GM12878 (cell line): ENCODE measurements around the gene THADA. TPM values are rescaled to one million over a fixed set of nuclear protein-coding genes. Genes with fewer than 3 reads are reported as not detected.

Experiments
- ATAC-seq: fragments of 200-7000 bp; cut with Tn5 transposase; 3 replicates; pipeline ENCODE4 v1.9.1; 2020; ENCODE audit warnings: mild to moderate bottlenecking, moderate library complexity
- BruUV-seq: library from RNA; stranded (reverse); fragments of 400-500 nt; replicated peaks from 2 replicates; lab custom pipeline; 2021; lab: Mats Ljungman, UMichigan
- CTCF ChIA-PET: fragments of 300-600 bp; sonication (Branson Sonifier 250); formaldehyde crosslinking; extraction: SDS; loops from one replicate; lab custom pipeline; 2021; ENCODE audit warnings: inconsistent platforms; lab: Yijun Ruan, JAX
- POLR2A ChIA-PET: fragments of 350-600 bp; formaldehyde crosslinking; extraction: SDS; loops from one replicate; lab custom pipeline; 2021; ENCODE audit warnings: inconsistent platforms; lab: Charles Lee
- RAD21 ChIA-PET: fragments of 300-600 bp; sonication (Branson Sonifier 250); formaldehyde crosslinking; loops from one replicate; lab custom pipeline; 2023; ENCODE audit warnings: antibody characterized with exemption; ENCODE audit not compliant: unreplicated experiment; lab: Charles Lee
- SMC1A ChIA-PET: fragments of 300-600 bp; sonication (Branson Sonifier 250); formaldehyde crosslinking; loops from one replicate; lab custom pipeline; 2023; ENCODE audit not compliant: unreplicated experiment, uncharacterized antibody; lab: Charles Lee
- DNase-seq: peaks from one replicate; pipeline ENCODE4 v3.0.0-alpha.2; 2011; ENCODE audit warnings: low read depth, low spot score
- FAIRE-seq: peaks from 3 replicates; lab custom pipeline; 2011; peaks lifted over from hg19 to GRCh38; lab: Jason Lieb, UNC
- H2AFZ ChIP-seq: 2 replicates; pipeline ENCODE4 v1.6.0; 2011; ENCODE audit warnings: low read depth, low read length, control low read depth; ENCODE audit not compliant: control insufficient read depth
- H3K27ac ChIP-seq: 2 replicates; pipeline ENCODE4 v1.5.1; 2011; ENCODE audit warnings: control low read depth; ENCODE audit not compliant: control insufficient read depth, insufficient read depth
- H3K27me3 ChIP-seq, 2 experiments: replicated peaks in 1 of 2; 2 replicates each; pipeline versions ENCODE4 v1.6.0 to v1.6.1; 2011; ENCODE audit warnings: low read length in 1 of 2; ENCODE audit not compliant: control insufficient read depth in 2 of 2, insufficient read depth in 2 of 2
- H3K36me3 ChIP-seq, 2 experiments: 2 replicates each; pipeline ENCODE4 v1.5.1; 2011; ENCODE audit warnings: low read length in 1 of 2; ENCODE audit not compliant: control insufficient read depth in 2 of 2, insufficient read depth in 2 of 2
- H3K4me1 ChIP-seq: 2 replicates; pipeline ENCODE4 v1.6.1; 2011; ENCODE audit warnings: mild to moderate bottlenecking, low read length, moderate library complexity, mixed read lengths; ENCODE audit not compliant: control insufficient read depth, insufficient read depth
- H3K4me2 ChIP-seq: 2 replicates; pipeline ENCODE4 v1.6.0; 2011; ENCODE audit warnings: control low read depth; ENCODE audit not compliant: control insufficient read depth, insufficient read depth
- H3K4me3 ChIP-seq: fragments of 200-600 bp; sonication (generic); 2 replicates; pipeline ENCODE4 v1.5.1; 2016
- H3K79me2 ChIP-seq: 2 replicates; pipeline ENCODE4 v1.6.0; 2011; ENCODE audit warnings: low read length; ENCODE audit not compliant: control insufficient read depth, insufficient read depth
- H3K9ac ChIP-seq: 2 replicates; pipeline ENCODE4 v1.8.0; 2011; ENCODE audit warnings: low read length, control low read depth, mixed read lengths; ENCODE audit not compliant: control insufficient read depth, insufficient read depth
- H3K9me3 ChIP-seq: replicated peaks from 3 replicates; pipeline ENCODE4 v1.5.1; 2011; ENCODE audit warnings: mild to moderate bottlenecking, low read length; ENCODE audit not compliant: control insufficient read depth, insufficient read depth
- H4K20me1 ChIP-seq: 2 replicates; pipeline ENCODE4 v1.6.0; 2011; ENCODE audit not compliant: control insufficient read depth, insufficient read depth
- CBX3 ChIP-seq: fragments of 200-600 bp; sonication (generic); IDR thresholded peaks from 2 replicates; pipeline ENCODE4 v1.6.1; 2016; ENCODE audit warnings: low read depth, borderline replicate concordance
- CEBPB ChIP-seq, 2 experiments: fragments of 150-350 bp in 1 of 2; IDR thresholded peaks; 2 replicates each; pipeline ENCODE4 v1.6.1; 2012 to 2014; ENCODE audit warnings: low read depth in 2 of 2, low read length in 2 of 2, borderline replicate concordance in 1 of 2, inconsistent platforms in 1 of 2
- LARP7 ChIP-seq: fragments of 450-650 bp; IDR thresholded peaks from 2 replicates; pipeline ENCODE4 v1.6.1; 2017; ENCODE audit warnings: mild to moderate bottlenecking
- MXI1 ChIP-seq: fragments of 150-350 bp; IDR thresholded peaks from 2 replicates; pipeline ENCODE4 v1.6.1; 2011; ENCODE audit warnings: low read depth, mild to moderate bottlenecking, inconsistent platforms, low read length, improper control_type of control experiment
- NFXL1 ChIP-seq: fragments of 450-650 bp; IDR thresholded peaks from 2 replicates; pipeline ENCODE4 v1.6.1; 2017; ENCODE audit warnings: antibody characterized with exemption, mild to moderate bottlenecking, borderline replicate concordance
- RCOR1 ChIP-seq: conservative IDR thresholded peaks from 2 replicates; pipeline ENCODE4 v1.6.1; 2012; ENCODE audit warnings: low read depth, low read length, improper control_type of control experiment
- RFX5 ChIP-seq: IDR thresholded peaks from 2 replicates; pipeline ENCODE4 v1.6.1; 2011; ENCODE audit warnings: low read depth, low read length, improper control_type of control experiment
- SMARCA5 ChIP-seq: fragments of 450-650 bp; IDR thresholded peaks from 2 replicates; pipeline ENCODE4 v1.6.1; 2017; ENCODE audit warnings: mild to moderate bottlenecking
- USF2 ChIP-seq: IDR thresholded peaks from 2 replicates; pipeline ENCODE4 v1.6.1; 2011; ENCODE audit warnings: low read depth, low read length, improper control_type of control experiment, borderline replicate concordance
- WRNIP1 ChIP-seq: IDR thresholded peaks from 2 replicates; pipeline ENCODE4 v1.6.1; 2011; ENCODE audit warnings: low read depth, low read length, improper control_type of control experiment, borderline replicate concordance
- ZNF592 ChIP-seq: fragments of 450-650 bp; IDR thresholded peaks from 2 replicates; pipeline ENCODE4 v1.6.1; 2017; ENCODE audit warnings: mild to moderate bottlenecking, moderate library complexity
- WGBS: methylation state at CpG from one replicate; pipeline ENCODE4 v1.1.6; 2016; ENCODE audit warnings: low lambda C conversion rate; ENCODE audit not compliant: insufficient replicate concordance, insufficient coverage; ENCODE audit errors: missing lambda C conversion rate; 5-methylcytosine and 5-hydroxymethylcytosine counted together
- in situ Hi-C: fragments of 300-500 bp; cut with MboI; formaldehyde crosslinking; loops from 9 replicates; pipeline ENCODE4 v1.14.3; 2018; ENCODE audit warnings: mixed read lengths
- intact Hi-C: fragments of 100-400 bp; cut with micrococcal nuclease; formaldehyde crosslinking; loops from one replicate; pipeline ENCODE4 v1.14.2; 2022; ENCODE audit not compliant: unreplicated experiment
- polyA plus RNA-seq, 11 experiments: library from polyadenylated mRNA; depleted of rRNA in 4 of 11; unstranded in 6 of 11; stranded (reverse) in 5 of 11; fragments of >200 nt; fragmentation: Nextera tagmentation in 4 of 11; fragmentation: Illumina TruSeq in 1 of 11; extraction: Ambion mirVana in 4 of 11; extraction: Trizol in 1 of 11; gene quantifications; 1 replicate in 1 of 11; 2 replicates in 10 of 11; pipeline versions ENCODE4 v1.2.1 to v1.2.3, GENCODE V29; 2011 to 2016; ENCODE audit warnings: inconsistent platforms in 2 of 11, missing spikeins in 2 of 11, low read depth in 1 of 11
- total RNA-seq, 4 experiments: library from RNA; depleted of rRNA in 3 of 4; stranded (reverse); fragments of >200 nt in 3 of 4; fragmentation: Illumina TruSeq in 1 of 4; extraction: Trizol in 1 of 4; gene quantifications; 2 replicates each; pipeline versions ENCODE4 v1.2.1 to v1.2.3, GENCODE V29; 2013 to 2021

Gene THADA
- total and polyA plus RNA-seq, 10 of the 15 experiments (the other 5 are each of a cell fraction or from before 2014, with no cell fraction given) = 14.6 to 33.2 (median 23.2) TPM

- no TSS peak for BruUV-seq
- no peak for DNase-seq
- H3K4me1 ChIP-seq = no peaks in the 10 kb centered on the region
- ChIA-PET CTCF (no interaction called here), SMC1A (interaction anchor here (1.3 to 1.8 kb wide), 2 partner anchors 9 to 16 kb away, joined by 3 to 4 read pairs; no protein-coding TSS in a partner anchor), POLR2A (no interaction called here), RAD21 (no interaction called here)
- H3K4me3 ChIP-seq = no peak overlapping the region
- no peaks in the 10 kb centered on the region for H3K36me3 ChIP-seq
- no peaks in the 10 kb centered on the region for H3K27me3 ChIP-seq
- in situ Hi-C loops (no loop called here), intact Hi-C loops (no loop called here)
- no peak for ATAC-seq
- no peaks in the 10 kb centered on the region; the same call in 1 of the 2 replicates for H4K20me1 ChIP-seq
- no peaks in the 10 kb centered on the region for H3K9me3 ChIP-seq
- no peak for TF ChIP-seq MXI1
- no peak for TF ChIP-seq RFX5
- H3K9ac ChIP-seq = no peak overlapping the region
- no peak overlapping the region for H3K4me2 ChIP-seq
- no peak overlapping the region for H2AFZ ChIP-seq
- no peak overlapping the region for H3K27ac ChIP-seq
- no peaks in the 10 kb centered on the region for H3K79me2 ChIP-seq
- 64% methylated on average over 6 of the region's 6 CpGs for WGBS
- FAIRE-seq = no peak
Observed at GRCh38 chr2:43186321-43186678, 409.5 kb downstream of the THADA start.

- Histone ChIP-seq H2AFZ (no peak overlapping the region), H3K27me3 (no peaks in the 10 kb centered on the region), H3K27ac (no peak overlapping the region), H3K4me2 (no peak overlapping the region), H3K4me1 (no peaks in the 10 kb centered on the region), H3K79me2 (no peaks in the 10 kb centered on the region), H3K4me3 (no peak overlapping the region), H3K36me3 (no peaks in the 10 kb centered on the region), H3K9ac (no peak overlapping the region), H4K20me1 (no peaks in the 10 kb centered on the region; the same call in 1 of the 2 replicates), H3K9me3 (no peaks in the 10 kb centered on the region)
- SMC1A ChIA-PET = no interaction called here
- POLR2A ChIA-PET = interaction anchor here (0.6 kb wide), 1 partner anchor 871 kb away, joined by 3 read pairs; no protein-coding TSS in a partner anchor
- TF ChIP-seq SMARCA5 = no peak
- TF ChIP-seq NFXL1 = no peak
- TF ChIP-seq USF2 = no peak
- TF ChIP-seq CEBPB (IDR thresholded peaks at IDR 0.05; ENCODE audit: borderline replicate concordance in 1 of 2, low read depth in 2 of 2, low read length in 2 of 2) = no peak
- TF ChIP-seq LARP7 = no peak
- no peak for TF ChIP-seq ZNF592
- TF ChIP-seq WRNIP1 = no peak
- TF ChIP-seq RCOR1 = no peak
- TF ChIP-seq CBX3 = no peak
- CTCF ChIA-PET = no interaction called here
- FAIRE-seq (no peak), DNase-seq (no peak), ATAC-seq (no peak)
- RAD21 ChIA-PET = no interaction called here
- in situ Hi-C loops = no loop called here
- intact Hi-C loops = no loop called here
- BruUV-seq = no TSS peak
- whole genome bisulfite sequencing = 74% methylated on average over 4 of the region's 4 CpGs
Observed at GRCh38 chr2:43185146-43185545, 410.7 kb downstream of the THADA start.
